SH-SY5Y (cell line): Measurements from ENCODE around the gene PRDX6.

Experiments used
- GATA2 ChIP-seq: IDR thresholded peaks from 2 replicates; pipeline ENCODE4 v1.6.1; 2011; ENCODE audit warnings: mild to moderate bottlenecking, low read depth, low read length
- GATA3 ChIP-seq: IDR thresholded peaks from 2 replicates; pipeline ENCODE4 v1.6.1; 2011; ENCODE audit warnings: low read depth, mild to moderate bottlenecking, low read length, moderate library complexity

Gene PRDX6

DNA sequence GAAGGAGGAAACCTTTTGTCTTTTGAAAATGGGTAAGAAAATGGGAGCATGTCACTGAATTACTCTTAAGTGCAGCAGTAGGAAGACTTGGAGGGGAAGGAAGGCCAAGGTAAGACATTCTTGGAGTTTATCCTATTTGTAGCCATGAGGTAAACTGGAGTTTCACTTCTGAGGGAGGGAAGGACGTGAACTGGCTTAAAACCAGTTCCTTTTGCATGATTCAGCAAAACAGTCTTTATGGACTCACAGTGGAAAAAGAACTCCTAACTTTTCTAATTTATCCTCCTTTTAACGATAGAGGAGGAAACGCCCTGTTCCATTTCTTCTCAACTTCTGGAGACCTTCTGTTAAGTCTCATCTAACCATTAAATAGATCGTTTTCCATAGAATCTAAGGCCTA, 2.5 kb downstream of the PRDX6 start:
- TF ChIP-seq GATA3 = no peak
- no peak for TF ChIP-seq GATA2

DNA sequence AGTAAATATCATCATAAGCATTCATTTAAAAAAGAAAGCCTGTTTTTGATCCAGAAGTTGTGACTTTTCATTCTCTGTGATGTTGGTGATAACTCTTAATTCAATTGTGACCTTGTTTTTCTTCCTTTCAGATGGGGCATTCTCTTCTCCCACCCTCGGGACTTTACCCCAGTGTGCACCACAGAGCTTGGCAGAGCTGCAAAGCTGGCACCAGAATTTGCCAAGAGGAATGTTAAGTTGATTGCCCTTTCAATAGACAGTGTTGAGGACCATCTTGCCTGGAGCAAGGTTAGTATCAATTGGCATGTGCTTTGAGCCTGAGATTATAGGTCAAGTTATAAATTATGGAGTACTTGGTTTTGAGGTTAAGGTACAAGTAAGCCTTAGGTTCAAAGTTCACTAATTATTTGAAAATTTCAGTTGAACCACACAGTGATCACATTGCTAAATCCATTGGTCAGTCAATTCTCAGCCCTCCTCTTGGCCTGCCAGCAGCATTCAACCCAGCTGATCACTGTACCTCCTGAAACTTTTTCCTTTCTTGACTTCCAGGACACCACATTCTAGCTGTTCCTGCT, 4.1 kb downstream of the PRDX6 start:
- TF ChIP-seq GATA2 (no peak), GATA3 (no peak)

DNA sequence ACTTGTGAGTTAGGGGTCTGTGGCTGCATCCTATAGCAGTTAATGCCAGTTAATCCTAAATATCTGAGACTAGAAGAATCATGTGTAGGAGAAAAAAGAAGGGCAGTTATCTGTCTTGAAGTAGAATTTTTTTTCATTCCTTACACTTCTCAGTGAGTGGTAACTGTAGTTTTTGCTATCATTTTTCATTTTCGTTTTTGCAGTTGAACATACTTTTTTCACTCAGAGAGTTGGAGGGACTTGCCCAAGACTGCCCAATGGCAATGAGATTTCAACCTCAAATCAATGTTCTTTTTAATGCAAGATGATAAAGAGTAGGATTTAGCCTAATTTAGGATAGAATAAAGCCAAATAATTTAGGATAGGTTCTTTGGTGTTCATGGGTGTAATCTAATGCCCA, 5.5 kb downstream of the PRDX6 start:
- TF ChIP-seq GATA2 (no peak), GATA3 (no peak)

DNA sequence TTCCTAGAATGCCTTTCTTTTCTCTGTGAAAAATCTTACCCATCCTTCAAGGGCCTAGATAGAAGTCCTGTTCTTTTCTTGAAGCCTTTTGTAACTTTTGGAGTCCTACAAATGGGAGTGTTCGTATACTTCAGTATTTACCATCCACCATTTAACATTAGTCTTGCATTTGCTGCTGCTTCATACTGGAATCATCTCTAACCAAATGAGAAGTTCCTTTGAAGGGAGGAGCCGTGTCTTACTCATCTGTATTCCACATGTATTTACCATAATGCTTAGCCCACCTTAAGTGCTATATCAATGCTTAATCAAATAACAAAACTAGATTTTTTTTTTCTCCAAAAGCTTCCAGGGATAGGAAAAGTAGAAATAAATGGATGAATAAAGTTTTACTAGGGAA, 7.1 kb downstream of the PRDX6 start:
- no peak for TF ChIP-seq GATA2
- TF ChIP-seq GATA3 = no peak

DNA sequence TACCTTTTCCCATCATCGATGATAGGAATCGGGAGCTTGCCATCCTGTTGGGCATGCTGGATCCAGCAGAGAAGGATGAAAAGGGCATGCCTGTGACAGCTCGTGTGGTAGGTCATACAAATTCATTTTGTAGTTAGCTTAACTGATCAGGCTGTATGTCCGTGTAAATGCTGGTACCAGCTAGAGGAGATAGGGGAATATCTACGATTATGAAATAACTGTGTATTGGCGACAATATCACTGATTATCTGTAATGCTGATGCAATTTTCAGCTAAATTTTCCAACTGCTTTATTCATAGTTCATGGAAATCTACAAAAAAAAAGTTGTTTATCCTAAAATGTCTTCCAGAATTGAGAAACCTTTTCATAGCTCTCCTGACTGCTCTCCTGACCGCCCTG, 8.3 kb downstream of the PRDX6 start:
- TF ChIP-seq GATA2 = no peak

DNA sequence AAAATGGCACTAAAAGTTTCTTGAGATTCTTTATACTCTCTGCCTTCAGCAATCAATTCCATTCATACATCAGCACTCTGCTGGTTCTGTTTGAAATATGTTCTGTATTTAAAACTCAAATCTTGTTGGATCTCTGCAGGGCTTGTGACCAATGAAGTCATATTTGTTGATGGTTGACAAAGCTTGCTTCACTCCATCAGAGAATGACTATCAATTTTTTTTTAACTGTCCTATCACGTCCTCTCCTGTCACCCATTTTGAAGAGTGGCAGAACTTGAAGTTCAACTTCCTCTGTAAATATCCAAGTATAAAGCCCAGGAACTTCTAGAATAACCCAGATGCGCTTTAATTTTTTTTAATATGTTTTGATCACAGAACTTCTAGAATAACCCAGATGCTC, 10.9 kb downstream of the PRDX6 start:
- no peak for TF ChIP-seq GATA2
- no peak for TF ChIP-seq GATA3

DNA sequence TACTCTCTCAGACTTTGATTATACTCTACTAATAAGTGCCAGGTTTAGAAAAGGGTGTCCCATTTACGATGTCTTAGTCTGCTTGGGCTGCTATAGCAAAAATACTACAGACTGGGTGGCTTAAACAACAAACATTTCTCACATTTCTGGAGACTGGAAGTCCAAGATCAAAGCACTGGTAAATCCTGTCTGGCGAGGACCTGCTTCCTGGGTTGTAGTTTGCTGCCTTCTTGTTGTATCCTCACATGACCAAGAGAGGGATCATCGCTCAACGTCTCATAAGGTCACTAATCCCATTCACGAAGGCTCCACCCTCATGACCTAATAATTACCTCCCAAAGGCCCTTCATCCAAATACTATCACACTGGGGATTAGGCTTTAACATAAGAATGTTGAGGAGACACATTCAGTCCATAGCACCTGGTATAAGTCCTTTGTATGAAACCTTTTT, 12.0 kb downstream of the PRDX6 start:
- TF ChIP-seq GATA2 (no peak), GATA3 (no peak)

DNA sequence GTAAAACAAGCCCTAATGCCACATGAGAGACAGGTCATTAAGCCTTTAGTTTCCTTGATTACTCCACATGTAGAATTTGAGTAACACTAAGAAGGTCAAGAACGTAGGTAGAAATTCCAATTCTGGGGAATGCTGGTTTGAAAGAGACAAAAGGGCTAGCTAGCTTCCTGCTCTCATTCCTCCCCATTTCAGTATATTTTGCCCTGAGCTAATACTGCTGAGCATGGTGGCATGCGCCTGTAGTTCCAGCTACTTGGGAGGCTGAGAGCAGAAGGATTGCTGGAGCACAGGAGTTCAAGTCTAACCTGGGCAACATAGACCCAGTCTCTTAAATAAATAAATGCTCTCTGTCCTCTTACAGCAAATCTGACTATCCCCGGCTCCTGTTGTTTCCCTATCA, 12.8 kb downstream of the PRDX6 start:
- no peak for TF ChIP-seq GATA3
- no peak for TF ChIP-seq GATA2

DNA sequence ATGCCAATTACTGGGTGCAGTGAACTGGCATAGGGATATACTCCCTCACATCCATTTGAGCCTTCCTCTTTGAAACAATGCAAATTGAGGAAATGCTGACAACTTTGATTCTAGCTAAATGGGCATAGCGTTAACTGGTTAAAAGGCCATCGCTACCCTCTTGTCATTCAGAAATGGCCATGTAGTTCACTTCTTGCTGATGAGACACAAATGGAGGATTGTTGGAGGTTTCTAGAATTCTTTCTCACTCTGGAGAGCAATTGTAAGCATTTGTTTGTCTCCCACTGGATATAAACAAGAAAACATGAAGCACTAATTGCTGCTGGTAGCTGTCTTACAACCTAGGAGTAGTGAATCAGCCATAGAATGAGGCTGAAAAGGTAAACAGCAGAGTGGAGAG, 14.4 kb downstream of the PRDX6 start:
- TF ChIP-seq GATA3 (no peak), GATA2 (no peak)

DNA sequence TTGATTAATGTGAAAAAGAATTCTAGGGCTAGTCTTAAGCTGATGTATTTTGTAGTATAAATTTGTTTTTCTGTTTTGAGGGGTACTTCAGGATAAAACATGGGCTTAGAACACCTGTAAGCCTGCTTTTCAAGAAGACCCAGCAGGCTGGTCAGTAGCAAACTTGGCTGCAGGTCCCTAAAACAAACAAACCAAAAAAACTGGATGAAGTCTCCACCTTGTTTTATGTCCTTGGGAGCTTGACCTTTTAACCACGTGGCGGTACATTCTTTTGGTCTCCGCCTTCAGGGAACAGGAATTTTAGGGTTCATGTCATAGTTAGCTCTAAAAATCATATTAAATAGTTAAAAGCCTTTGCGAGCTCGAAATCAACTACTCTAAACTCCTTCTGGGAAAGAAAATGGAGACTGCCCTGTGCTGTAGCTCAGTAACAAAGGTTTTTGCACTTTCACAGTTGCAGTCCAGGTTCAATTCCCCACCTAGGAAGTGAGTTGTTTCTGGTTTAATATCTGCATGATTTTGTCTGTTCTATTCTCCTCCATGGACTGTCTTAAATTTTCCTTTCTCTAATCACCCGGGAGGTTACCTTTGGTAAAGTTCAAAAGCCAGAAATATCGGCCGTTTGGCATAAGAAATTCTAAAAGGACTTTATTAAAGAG, 18.6 kb downstream of the PRDX6 start:
- TF ChIP-seq GATA3 (no peak), GATA2 (no peak)

DNA sequence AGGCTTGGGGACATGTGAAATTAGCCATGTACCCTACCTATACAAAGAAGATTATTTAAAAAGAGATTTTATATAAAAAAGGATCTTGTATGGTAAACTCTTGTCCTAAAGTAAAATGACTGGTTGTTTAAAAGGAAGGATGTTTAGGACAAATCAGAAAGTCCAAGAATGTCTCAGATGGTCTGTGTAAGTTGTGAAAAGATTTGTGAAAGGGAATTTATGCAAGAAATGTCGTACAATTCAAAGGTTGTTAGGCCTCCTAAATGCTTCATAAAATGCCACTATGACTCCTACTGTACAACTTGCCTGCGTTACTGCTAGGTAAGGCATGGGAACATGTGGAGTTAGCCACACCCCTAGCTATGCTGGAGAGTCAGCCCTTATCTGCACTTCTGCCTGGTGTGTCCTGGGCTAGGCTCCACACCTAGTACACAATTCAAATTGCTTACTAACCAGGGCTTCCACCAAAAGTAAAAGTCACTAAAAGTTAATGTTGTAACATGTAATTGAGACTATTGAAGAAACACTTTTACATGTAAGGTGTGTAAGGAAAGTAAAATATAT, 19.7 kb downstream of the PRDX6 start:
- no peak for TF ChIP-seq GATA2
- no peak for TF ChIP-seq GATA3

DNA sequence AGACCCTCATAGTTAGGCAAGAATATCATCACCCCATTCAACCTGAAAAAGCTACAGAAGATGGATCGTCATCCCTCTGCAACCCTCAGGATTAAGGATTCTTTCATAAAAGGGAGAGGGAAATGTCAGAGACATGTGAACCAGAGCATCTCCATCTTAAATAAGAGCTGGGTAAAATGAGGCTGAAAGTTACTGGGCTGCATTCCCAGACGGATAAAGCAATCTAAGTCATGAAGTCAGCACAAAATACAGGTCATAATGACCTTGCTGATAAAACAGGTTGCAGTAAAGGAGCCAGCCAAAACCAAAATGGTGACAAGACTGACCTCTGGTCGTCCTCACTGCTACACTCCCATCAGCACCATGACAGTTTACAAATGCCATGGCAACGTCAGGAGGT, 22.6 kb downstream of the PRDX6 start:
- no peak for TF ChIP-seq GATA2
- TF ChIP-seq GATA3 = no peak

DNA sequence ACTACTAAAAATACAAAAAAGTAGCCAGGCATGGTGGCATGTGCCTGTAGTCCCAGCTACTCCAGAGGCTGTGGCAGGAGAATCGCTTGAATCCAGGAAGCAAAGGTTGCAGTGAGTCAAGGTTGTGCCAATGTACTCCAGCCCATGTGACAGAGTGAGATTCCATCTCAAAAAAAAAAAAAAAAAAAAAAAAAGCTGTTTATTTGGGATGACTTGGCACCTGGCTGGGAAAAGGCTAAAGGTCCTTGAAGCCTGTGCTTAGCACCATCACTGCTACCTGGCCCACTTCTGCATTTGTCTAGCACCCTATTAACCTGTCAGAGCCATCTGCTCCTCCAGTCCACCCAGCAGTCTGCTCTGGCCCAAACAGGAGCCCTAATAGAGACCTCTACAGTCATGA, 25.0 kb downstream of the PRDX6 start:
- no peak for TF ChIP-seq GATA2

DNA sequence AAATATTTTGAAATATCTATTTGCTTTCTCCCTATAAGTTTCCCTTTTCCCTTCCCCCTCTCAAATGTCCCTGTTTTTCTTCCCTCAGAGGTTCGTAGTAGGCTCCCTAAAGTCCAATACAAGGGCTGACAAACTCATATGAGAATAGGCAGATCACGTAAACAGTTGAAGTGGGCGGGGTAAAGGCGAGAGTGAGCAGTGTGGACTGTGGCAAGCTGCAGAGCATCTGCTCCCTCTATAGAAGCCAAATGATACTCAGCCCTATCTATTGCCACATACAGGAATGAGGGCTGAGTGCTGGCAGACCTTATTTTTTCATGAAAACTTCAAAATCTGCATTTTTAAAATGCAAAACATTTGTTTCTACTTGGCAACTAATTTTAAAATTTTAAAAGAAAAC, 26.3 kb downstream of the PRDX6 start:
- TF ChIP-seq GATA3 (no peak), GATA2 (no peak)

DNA sequence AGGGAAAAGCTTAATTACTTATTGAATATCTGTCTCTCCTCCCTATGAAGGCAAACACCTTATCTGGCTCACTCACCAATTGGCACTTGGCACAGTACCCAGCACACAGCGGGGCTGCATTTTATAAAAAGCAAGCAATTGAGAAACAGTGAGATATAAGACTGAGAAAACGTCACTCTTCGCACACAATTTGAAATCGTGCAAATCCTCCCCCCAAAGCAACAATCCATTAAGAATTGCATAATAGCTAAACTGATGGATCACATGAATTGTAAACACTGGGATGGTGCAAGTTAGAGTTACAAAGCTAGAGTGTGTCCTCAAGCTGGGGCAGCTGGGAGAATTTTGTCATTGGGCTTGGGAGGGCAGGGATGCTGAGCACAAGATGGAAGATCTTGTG, 27.1 kb downstream of the PRDX6 start:
- TF ChIP-seq GATA2 (no peak), GATA3 (no peak)

DNA sequence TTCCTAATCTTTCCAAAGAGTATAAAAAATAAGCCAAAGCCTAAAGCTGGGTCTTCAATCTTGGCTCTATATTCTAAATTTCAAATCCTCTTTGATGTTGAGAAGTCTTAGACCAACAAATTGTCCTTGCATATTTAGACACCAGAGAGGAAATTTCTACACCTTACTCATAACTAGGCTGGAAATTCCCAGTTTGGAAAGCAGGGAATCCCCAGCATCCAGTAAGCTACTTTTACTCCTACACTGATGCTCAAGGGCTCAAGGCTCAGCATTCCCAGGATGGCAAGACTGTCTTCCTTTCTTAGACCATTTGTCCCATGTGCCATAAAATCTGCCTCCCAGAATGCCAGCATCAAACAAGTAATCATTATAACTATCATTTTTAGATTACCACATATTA, 28.3 kb downstream of the PRDX6 start:
- TF ChIP-seq GATA2 = no peak
- TF ChIP-seq GATA3 = no peak

DNA sequence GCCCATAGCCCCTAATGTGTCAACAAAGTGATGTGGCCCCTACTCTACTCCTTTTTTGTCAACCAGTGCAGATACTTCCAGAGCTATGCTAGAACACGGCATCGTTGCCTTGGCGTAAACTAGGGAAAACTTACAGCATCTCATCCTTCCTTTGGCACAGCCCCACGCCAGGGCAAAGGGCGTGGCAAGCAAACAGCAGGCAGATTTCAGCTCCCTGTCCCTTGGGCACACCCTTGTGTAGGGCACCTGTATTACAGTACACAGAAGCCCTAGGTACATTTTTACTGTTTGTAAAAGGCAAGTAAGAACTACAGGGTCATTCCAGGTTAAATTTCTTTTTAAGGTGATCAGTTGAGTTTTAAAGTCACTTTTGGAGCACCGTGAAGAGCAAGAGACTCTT, 29.3 kb downstream of the PRDX6 start:
- TF ChIP-seq GATA3 (no peak), GATA2 (no peak)
